Left ventricle myocardium superior (tissue), 1 donor: ENCODE measurements around the gene MEX3C. TPM values are rescaled to one million over a fixed set of nuclear protein-coding genes. Genes with fewer than 3 reads are reported as not detected.

Experiments
- ATAC-seq: fragments of 200-7000 bp; cut with Tn5 transposase; one replicate; pipeline ENCODE4 v1.9.1; 2020; ENCODE audit warnings: mild to moderate bottlenecking, moderate library complexity
- DNase-seq: peaks from one replicate; pipeline ENCODE4 v3.0.0-alpha.2; 2020
- intact Hi-C: fragments of 100-400 bp; cut with micrococcal nuclease; formaldehyde crosslinking; loops from one replicate; pipeline ENCODE4 v1.11.0; 2022
- total RNA-seq: library from RNA; stranded (reverse); fragmentation: NEBNext Ultra II Directional; extraction: Animal tissue kit (Norgen Biotek cat#: 25700); gene quantifications from one replicate; pipeline ENCODE4 v1.2.1, GENCODE V29; 2021
- donor health status: DM: no; HTN: yes; CAD: no; lungs with severe emphysema.

Gene MEX3C
- total RNA-seq, 1 donor from 2014 or later: 23.1 TPM

DNA sequence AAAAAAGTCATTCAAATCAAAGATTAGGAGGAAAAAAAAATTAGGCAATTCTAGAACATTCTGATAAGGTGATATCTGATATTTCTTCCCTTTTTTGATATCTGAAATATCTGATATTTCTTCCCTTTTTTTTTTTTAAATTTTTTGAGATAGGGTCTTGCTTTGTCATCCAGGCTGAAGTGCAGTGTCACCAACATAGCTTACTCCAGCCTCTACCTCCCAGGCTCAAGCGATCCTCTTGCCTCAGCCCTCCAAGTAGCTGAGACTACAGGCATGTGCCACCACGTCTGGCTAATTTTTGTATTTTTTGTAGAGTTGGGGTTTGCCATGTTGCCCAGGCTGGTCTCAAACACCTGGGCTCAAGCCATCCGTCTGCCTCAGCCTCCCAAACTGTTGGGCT, 33.9 kb downstream of the MEX3C start:
- ATAC-seq (no peak), DNase-seq (no peak)
- intact Hi-C loops: no loop called here

DNA sequence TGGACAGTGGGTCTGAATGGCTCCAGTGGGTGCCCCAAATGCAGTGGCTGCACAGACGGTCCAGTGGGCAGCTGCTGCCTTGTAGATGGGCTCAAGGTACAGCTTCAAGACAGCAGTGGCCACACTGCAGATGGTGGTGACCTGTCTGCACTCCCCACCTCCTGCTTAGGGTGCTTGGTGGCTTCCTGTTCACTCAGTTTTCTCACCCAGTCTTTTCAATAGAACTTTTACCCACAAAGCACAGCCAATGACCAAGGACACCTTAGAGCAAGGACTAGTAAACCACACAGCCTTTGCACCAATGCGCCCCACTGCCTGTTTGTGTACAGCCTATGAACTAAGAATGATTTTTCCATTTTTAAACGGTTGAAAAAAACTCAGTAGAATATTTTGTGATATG, 34.9 kb downstream of the MEX3C start:
- intact Hi-C loops: no loop called here
- no peak for ATAC-seq
- DNase-seq: no peak

DNA sequence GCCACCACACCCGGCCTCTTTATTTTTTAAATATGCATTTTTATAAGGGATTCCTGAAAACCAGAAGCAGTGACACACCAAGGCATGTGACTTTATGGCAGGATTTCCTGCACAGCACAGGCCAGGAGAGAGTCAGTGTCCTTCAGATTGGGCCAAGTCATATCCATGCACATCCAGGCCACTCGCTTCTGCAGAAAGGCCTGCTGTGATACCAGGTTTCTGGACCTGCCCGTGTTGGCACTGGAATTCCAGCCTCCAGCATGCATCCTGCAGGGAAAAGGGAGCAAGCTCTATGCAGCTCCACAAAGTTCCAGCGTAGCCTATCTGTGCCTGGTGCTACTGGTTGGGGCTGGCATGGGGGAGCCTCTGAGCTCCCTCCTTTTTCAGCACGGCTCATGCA, 36.8 kb downstream of the MEX3C start:
- intact Hi-C loops: no loop called here
- no peak for ATAC-seq
- DNase-seq: no peak

DNA sequence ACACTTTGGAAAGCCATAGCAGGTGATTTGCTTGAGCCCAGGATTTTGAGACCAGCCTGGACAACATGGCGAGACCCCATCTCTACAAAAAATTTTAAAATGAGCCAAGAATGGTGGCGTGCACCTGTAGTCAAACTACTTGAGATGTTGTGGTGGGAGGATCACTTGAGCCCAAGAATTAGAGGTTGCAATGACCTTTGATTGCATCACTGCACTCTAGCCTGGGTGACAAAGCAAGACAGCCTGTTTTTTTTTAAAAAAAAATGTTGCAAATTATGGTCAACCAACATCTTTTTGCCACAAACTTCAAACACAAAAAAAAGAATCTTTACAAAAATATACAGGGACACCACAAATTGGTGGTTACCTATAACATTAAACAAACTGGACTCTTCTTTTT, 40.3 kb downstream of the MEX3C start:
- intact Hi-C loops: no loop called here
- DNase-seq (no peak), ATAC-seq (no peak)

DNA sequence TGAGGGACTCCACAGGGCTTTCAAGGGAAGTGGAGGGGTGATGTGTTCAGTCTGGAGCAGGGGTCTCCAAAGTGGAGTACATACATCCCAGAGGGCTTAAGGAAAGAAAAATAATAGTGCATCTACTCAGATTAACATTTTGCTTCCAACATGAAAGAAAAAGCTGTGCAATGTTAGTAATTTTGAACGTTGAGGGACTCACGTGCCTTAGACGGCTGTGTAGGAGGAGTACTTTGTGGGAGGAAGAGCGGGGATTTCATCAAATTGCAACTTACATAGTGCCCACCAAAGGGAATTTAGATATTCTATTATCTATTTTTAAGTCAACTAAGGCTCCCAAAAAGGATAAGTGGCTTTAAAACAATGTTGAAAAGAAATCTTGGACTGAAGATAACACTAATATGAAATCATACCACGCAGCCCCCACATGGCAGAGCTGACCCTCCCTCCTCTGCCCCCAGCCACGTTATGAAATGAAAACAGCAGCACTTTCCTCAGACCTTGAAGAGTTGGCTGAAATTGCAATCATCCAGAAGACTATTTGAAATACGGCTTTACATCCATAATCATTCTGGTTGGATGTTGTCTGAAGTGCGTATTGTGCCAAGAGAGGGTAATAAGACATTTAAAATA, 42.9 kb downstream of the MEX3C start:
- intact Hi-C loops: no loop called here
- no peak for DNase-seq
- ATAC-seq: no peak

DNA sequence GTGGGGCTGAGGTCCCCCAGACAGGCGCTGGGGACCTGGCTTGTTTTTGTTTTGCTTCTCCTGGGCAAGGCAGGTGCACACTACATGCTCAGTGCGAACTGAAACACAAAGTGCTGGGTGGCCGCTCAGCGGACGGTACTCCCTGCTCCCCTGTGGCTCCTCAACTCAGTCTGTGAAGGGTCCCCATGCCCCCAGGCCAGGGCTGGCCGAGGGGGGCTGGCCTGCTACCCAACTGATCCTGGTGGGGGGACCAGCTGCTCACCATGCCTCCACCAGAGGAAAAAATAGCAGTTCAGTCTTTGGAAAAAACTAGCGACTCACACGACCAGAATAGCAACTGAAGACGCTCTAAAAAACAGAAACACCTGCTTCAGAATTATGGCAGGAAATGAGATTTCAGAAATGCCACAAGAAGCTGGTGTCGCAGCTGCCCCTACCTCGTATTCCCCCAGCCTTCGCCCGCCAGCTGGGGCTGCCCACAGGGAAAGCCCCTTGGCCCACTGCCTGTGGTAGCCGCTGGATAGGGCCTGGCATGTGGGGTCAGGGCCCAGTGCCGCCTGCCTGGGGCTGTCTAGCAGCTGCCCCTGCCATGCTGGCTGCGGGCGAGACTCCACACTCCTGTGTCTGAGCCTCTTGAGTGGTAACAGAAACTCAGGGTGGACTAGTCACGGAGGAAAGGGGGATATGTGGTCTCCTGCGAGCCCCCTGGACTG, 43.7 kb downstream of the MEX3C start:
- no peak for ATAC-seq
- intact Hi-C loops: no loop called here
- no peak for DNase-seq

DNA sequence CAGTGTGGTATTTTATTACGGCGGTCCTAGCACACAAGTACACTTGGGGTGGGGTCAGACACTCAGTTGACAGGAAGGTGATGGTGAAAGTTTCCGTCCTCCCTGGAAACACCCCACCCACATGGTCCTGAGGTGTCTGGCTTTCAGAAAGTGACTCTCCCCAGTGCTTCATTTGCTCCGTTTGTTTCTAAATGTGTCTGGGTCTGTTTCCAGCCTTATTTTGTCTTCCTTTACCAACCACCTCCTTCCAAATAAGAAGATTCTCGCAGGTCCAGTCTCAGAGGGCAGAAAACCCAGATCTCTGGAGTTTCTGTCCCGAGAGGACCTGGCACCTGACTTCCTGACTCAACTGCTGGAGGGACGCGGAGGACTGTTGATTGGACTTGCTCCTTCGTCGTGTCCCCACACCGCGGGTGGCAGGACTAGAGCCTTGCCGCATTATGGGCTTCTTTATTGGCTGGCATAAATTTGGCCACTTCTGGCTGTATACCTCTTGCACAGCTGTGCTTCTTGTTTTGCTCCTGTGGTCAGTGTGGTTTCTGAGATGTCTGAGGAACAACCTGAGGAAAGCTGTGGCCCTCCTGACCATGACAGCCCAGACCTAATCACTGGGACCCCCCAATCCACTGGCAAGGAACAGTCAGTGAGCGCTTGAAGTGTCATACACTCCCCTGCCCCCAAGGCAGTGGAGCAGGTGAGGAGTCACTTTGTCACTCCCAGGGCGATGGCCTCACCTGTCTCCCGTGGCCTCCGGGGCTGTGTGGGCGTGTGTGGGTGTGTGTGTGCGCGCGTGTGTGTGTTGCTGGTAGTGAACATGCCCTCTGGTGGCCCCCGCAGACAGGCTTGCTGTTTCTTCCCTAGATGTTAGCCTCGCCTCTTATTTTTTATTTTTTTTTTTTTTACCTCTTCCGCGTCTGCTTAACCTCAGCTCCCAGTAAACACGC, 45.6 kb downstream of the MEX3C start:
- DNase-seq (no peak), ATAC-seq (no peak)
- intact Hi-C loops: no loop called here

DNA sequence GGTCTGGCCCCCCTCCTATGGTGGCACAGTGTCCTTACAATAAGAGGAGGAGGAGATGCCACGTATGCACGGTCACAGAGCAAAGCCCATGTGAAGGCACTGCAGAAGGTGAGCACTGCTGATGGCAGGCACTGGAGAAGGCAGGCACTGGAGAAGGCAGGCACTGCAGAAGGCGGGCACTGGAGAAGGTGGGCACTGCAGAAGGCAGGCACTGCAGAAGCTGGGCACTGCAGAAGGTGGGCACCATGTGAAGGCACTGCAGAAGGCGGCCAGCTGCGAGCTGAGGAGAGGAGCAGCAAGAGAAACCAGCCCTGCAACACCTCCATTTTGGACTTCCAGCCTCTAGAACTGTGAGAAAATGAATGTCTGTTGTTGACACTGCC, 46.3 kb downstream of the MEX3C start:
- ATAC-seq (no peak), DNase-seq (no peak)
- intact Hi-C loops: no loop called here

DNA sequence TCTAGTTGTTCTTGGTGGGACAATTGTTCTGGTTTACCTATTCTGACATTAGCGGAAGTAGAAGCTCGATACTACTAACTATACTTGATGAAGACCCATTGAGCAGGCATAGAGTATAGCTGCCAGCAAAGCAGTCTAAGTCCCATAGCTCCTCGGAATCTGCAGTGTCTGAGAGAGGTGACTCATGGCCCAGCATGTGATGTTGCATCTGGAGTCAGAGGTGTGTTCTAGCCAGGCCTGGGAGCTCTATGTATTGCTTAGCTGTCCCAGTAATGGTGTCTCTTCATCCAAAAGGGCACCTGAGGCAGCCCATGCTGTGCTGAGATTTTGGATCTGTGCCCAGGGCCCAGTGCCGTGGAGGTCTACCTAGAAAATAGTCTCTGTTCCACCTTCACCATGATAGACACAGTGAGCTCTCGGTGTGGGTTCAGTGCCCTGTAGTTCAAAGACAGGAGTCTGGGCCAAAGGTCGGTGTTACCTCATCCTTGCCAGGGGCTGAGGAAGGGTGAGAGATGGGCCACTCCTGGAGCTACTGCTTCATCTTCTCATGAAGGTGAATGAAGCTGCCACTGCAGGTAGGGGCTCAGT, 47.3 kb downstream of the MEX3C start:
- DNase-seq (no peak), ATAC-seq (no peak)
- intact Hi-C loops: no loop called here

DNA sequence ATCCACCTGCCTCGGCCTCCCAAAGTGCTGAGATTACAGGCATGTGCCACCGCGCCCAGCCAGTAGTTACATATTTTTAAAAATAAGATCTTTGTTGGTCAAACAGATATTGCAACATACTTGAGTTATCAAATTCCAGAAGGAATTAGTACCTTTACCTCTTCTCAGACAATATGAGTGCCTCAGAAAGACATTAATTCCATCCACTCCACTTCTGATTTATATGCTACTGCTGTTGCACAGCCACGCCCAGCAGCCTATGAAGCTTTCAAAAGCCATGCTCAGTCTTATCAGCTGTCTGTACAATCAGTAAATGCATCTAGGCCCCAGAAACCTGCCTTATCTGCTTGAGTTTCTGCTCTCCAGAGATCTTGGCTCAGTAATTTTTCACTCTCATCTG, 47.8 kb downstream of the MEX3C start:
- DNase-seq (no peak), ATAC-seq (no peak)
- intact Hi-C loops: no loop called here

DNA sequence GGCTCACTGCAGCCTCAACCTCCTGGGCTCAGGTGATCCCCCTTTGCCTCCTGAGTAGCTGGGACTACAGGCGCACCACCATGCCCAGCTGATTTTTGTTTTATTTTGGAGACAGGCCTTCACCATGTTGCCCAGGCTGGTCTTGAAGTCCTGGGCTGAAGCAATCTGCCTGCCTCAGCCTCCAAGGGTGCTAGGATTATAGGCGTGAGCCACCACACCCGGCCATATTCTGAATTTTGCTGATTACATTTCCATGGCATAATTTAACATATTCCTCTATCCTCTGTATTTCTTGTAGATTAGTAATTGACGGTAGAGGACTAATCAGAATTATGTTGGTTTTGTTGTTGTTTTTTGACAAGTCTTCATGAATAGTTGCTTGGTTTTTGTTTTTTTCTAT, 50.6 kb downstream of the MEX3C start:
- no peak for DNase-seq
- no peak for ATAC-seq
- intact Hi-C loops: no loop called here

DNA sequence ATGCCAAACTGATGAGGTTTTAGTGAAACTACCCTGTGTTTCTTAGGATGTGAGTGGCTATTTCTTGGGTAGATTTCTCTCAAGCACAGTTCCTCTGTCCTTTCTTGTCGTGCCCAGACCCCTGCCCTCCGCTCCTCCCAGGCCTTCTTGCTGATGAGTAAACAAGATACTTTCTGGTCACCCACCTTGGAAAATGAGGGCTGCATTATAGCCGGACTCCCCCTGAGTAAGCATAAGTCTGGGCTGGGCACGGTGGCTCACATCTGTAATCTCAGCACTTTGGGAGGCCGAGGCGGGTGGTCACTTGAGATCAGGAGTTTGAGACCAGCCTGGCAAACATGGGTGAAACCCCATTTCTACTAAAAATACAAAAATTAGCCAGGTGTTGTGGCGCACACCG, 58.5 kb downstream of the MEX3C start:
- intact Hi-C loops: no loop called here

DNA sequence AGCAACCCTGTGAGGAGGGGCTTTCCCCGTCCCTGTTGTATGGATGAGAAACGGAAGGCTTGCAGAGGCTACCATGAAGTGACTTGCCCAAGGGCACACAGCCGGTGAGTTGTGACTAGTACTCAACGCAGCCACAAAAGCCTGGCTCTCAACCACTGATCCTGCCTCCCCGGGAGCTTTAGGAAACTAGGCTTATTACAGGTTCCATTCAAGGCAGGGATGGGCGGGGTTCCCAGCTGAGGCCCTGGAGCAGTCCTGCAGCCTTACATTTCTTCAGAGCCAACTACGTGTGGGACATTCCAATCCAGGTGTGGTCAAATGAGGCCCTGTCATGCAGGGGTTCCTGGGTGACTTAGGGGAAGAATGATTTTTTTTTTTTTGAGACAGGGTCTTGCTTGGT, 59.6 kb downstream of the MEX3C start:
- intact Hi-C loops: no loop called here
- DNase-seq: no peak
- no peak for ATAC-seq

More for the DNA sequence above, 58.5 kb downstream of the MEX3C start:
- no peak for ATAC-seq
- no peak for DNase-seq

DNA sequence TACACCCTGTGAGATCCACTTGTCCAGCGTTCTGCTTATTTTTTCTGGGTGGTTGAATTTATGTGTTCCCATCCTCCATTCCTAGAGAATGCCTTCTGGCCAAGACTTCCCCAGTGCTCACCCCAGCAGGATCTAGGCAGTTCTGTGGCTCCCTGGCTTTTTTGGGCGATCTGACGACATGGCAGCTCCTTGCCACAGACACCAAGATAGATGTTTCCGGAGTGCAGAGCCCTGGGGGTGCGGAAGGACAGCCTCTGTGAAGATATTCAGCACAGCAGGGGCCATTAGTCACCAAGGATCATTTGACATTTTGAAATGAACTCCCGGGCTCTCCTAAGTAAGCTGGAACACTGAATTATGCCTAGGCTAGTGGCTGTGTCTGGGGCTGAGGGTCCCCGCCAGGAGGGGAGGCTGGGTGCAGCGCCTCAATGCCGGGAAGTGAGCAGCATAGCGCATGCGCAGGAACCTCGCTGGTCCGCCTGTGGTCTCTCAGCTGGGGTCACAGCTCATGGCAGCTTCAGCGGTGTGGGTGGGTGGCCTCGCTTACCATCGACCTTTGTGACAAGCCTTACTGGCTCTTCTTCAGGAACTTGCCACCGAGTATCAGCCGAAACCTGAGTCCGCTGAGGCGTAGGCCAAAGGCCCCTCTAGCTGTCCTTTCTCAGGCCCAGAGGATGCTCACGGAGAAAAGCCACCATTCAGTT, 60.3 kb downstream of the MEX3C start:
- ATAC-seq (no peak), DNase-seq (no peak)
- intact Hi-C loops: no loop called here

DNA sequence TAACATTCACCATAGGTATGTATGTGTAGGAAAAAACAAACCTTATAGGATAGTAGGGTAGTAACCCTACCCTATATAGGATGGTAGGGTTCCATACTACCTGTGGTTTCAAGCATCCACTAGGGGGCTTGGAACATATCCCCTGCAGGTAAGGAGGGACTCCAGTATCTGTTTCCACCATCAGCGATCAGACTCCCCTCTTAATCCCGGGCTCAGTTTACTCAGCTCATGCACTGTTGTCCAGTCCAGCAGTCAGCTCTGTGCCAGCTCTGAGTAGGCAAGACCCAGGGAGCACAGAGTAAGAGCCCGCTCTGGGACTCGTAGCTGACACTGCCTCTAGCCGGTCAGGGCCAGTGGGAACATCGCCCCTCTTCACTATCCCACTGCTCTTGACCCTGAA, 61.7 kb downstream of the MEX3C start:
- intact Hi-C loops: no loop called here
- ATAC-seq (no peak), DNase-seq (no peak)

DNA sequence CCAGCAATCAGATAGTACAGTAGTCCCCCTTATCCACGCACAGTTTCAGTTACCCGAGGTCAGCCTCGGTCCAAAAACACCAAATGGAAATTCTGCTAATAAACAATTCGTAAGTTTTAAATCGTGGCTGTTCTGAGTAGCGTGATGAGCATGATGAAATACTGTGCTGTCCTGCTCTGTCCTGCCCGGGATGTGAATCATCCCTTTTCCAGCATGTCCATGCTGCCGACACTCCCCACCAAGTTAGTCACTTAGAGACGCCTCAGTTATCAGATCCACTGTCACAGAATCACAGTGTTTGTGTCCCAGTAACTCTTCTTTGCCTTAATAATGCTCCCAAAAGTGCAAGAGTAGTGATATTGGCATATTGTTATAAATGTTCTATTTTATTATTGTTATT, 62.1 kb downstream of the MEX3C start:
- intact Hi-C loops: no loop called here
- DNase-seq: no peak
- ATAC-seq: no peak

DNA sequence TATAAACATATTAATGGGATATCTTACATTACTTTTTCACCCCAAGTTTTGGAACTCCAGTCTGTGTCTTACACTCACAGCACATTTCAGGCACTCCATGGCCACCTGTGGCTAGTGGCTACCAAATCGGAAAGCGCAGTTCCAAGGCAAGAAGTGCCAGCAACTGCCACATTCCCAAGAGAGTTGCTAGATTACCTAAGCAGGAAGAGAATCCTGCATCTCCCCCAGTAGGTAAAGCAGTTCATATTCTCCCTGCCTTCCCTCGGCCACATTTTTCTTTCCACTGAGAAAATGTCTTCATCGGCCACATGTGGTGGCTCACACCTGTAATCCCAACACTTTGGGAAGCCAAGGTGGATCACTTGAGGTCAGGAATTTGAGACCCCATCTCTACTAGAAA, 62.8 kb downstream of the MEX3C start:
- ATAC-seq: no peak
- no peak for DNase-seq
- intact Hi-C loops: no loop called here

DNA sequence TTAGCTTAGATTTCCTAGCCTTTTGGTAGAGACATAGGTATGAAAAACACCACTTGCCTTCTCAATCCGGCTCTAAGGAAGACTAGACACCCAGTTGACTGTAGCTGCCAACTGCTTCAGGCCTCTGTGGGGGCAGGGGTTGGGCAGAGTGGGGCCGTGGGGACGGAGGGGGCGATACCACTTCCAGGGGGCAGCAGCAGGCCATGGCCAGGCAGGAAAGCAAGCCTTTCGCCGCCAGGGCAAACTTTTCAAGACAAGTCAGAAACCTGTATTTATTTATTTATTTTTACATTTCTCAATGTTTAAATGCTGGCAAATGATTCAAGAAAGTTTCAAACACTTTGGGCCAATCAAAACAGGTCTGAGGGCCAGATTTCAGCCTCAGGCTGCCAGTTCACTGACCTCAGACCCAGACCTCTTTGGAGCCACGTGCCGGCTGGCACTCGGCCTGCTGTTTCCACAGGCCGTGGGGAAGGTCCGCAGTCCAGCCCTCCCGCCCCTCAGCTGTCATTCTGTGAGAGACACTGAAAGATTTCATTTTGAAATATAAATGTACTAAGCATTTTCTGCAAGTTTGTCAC, 63.8 kb downstream of the MEX3C start:
- ATAC-seq: peak; percentile 59
- DNase-seq: peak; percentile 46
- intact Hi-C loops: no loop called here
